GM12872 (cell line): ENCODE results near the gene KCNIP2.

Experiments used
- TF ChIP-seq, protein P1 (sequence below): IDR thresholded peaks from 3 replicates; pipeline ENCODE4 v1.5.1; 2011; ENCODE audit warnings: low read depth, mild to moderate bottlenecking, low read length, moderate library complexity; ENCODE audit not compliant: insufficient read depth

KCNIP2 gene

GRCh38 chr10:101843032-101844021 lies at the start of gene KCNIP2:
Gene KCNIP2, minus strand, starts transcription at chr10:101843800. Its CDS starts 232 bp downstream, at chr10:101843568.
- TF ChIP-seq, protein P1, sequence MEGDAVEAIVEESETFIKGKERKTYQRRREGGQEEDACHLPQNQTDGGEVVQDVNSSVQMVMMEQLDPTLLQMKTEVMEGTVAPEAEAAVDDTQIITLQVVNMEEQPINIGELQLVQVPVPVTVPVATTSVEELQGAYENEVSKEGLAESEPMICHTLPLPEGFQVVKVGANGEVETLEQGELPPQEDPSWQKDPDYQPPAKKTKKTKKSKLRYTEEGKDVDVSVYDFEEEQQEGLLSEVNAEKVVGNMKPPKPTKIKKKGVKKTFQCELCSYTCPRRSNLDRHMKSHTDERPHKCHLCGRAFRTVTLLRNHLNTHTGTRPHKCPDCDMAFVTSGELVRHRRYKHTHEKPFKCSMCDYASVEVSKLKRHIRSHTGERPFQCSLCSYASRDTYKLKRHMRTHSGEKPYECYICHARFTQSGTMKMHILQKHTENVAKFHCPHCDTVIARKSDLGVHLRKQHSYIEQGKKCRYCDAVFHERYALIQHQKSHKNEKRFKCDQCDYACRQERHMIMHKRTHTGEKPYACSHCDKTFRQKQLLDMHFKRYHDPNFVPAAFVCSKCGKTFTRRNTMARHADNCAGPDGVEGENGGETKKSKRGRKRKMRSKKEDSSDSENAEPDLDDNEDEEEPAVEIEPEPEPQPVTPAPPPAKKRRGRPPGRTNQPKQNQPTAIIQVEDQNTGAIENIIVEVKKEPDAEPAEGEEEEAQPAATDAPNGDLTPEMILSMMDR, result peak; percentile 78

DNA sequence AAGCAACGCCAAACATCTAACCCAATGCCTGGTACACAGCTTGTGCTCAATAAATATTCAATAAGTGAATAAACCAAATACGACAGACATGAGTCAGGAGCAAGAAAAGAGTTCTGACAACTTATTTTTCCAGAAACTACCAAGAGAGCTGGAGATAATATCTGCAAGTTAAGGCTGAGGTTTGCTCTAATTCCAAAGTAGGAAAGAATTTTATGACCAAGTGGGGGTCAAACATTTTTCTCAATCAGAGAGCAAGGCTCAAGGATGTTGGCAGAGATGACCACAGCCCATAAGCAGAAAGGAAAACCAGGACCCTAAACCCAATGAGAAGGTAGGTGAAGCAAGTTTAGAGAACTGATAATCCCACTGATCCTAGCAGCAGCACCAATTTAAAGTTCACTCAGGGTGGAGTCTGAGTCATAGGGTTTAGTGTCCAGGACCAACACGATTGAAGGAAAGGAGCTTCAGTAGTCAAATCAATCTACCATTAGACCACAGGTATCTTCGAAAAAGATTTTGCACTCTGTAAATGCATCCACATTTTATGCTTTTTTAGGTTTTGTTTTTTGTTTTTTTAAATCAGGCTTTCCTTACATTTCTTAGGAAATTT lies 49.3 kb upstream of the KCNIP2 start:
- TF ChIP-seq, protein P1, result no peak

GRCh38 chr10:101889256-101890210 lies 45.9 kb upstream of the KCNIP2 start:
- TF ChIP-seq, protein P1, result peak; percentile 87

DNA sequence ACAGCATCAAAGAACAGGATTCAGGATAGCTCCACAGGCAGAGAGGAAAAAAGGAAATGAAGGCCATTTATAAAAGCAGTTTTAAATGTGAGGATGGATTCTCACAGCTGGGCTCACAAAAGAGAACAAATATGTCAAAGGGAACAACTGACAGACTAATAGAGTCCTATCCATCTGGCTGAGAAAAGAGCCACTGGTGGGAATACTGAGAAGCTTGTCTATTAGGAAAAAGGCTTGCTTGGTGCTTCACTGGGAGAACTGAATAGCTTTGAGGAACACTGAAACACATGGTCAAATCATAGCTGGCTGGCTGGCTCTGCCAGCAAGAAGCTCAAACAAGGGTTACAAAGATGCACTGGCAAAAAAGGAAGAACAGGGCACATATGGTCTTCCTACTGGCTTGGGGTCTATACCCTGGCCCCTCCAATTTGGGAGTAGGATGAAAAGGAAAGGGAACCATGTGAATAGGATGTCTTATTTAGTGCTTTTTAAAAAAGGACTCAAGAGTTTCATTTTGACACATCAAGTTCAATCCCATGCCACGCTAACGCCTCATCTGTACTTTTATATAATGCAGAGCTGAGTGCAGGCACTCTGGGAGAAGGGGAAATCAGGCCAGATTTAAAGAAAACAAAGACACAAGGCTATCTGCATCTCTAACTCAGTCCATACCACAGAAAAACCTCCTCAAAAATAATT lies 44.8 kb upstream of the KCNIP2 start:
- TF ChIP-seq, protein P1, result no peak

DNA sequence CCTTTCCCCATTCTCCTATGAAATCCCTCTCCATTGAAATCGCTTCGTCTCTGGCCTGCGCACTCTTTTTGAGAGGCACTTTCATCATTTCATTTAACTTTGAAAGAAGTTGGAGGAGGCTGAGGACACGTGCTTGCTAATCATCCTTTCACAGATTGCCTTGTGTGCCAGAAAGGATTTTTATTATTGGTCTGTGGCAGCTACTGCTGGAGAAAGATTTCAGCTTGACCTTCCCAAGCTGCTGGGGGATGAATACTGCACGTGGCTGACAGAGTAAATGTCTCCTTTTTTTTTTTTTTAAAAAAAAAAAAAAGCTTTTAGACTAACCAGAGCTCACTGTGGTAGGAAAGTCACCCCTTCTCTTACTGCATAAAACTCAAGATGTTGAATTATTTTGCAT lies 44.2 kb upstream of the KCNIP2 start:
- TF ChIP-seq, protein P1, result no peak

DNA sequence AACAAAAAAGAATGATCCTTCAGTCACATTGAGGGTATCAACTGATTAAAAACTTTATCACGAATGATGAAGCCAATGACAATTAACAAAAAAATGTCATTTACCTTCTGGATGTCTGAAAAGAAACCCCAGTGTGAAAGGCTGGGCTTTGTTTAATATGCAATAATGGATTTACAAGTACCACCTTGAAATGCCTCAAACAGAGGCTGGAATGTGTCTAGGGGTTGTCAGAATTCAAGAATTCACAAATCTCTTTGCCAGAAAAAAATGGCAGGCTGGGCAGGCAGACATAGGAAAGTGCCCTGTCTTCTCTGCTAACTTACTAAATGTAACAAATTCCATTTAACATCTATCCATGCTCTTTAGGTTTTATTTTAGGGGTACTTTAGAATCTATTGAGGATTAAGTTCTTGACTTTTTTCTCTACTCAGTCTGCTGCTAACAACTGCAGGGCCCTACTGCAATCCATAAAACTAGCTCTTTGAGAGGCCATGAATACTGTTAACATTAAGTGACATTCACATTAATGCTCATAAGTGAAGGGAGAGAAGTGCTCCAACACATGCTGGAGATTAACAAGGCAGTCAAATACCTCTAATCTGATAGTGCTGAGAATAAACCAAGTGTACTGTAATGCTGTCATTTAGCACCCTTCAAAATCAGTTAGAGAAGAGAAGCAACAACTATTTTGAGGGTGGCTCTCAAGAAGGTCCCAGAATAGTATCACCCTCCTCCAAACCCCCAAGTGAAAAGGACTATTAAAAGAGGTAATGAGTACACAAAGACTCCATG lies 43.1 kb upstream of the KCNIP2 start:
- TF ChIP-seq, protein P1, result no peak
